Upper lobe of right lung (tissue), 1 donor: Measurements from ENCODE around the gene SGPL1. TPM values are rescaled to one million over a fixed set of nuclear protein-coding genes. Genes with fewer than 3 reads are reported as not detected.

Source experiments
- ATAC-seq: fragments of 200-7000 bp; cut with Tn5 transposase; one replicate; pipeline ENCODE4 v1.9.1; 2020; ENCODE audit warnings: mild to moderate bottlenecking, moderate library complexity
- DNase-seq: peaks from one replicate; pipeline ENCODE4 v3.0.0-alpha.2; 2020
- H3K27ac ChIP-seq: fragments of 200-600 bp; one replicate; pipeline ENCODE4 v1.8.0; 2022
- H3K27me3 ChIP-seq: fragments of 200-600 bp; one replicate; pipeline ENCODE4 v1.8.0; 2022; ENCODE audit warnings: mild to moderate bottlenecking
- H3K36me3 ChIP-seq: fragments of 200-600 bp; one replicate; pipeline ENCODE4 v1.8.0; 2022
- H3K4me1 ChIP-seq: fragments of 200-600 bp; one replicate; pipeline ENCODE4 v1.8.0; 2022
- H3K4me3 ChIP-seq: fragments of 200-600 bp; one replicate; pipeline ENCODE4 v1.8.0; 2022; ENCODE audit warnings: mild to moderate bottlenecking
- H3K9me3 ChIP-seq: fragments of 200-600 bp; one replicate; pipeline ENCODE4 v1.8.0; 2022
- intact Hi-C: fragments of 100-400 bp; cut with DNase I; formaldehyde crosslinking; loops from one replicate; pipeline ENCODE4 v1.11.0; 2022
- total RNA-seq: library from RNA; stranded (reverse); fragmentation: NEBNext Ultra II Directional; extraction: Animal tissue kit (Norgen Biotek cat#: 25700); gene quantifications from one replicate; pipeline ENCODE4 v1.2.1, GENCODE V29; 2021
- TF ChIP-seq, protein P1 (sequence below): fragments of 200-600 bp; IDR thresholded peaks from one replicate; pipeline ENCODE4 v1.8.0; 2022; ENCODE audit warnings: antibody characterized with exemption
- donor health status: DM: no; HTN: yes; CAD: no; lungs with severe emphysema.

The SGPL1 gene
- total RNA-seq, 1 donor from 2014 or later: 38.3 TPM

DNA sequence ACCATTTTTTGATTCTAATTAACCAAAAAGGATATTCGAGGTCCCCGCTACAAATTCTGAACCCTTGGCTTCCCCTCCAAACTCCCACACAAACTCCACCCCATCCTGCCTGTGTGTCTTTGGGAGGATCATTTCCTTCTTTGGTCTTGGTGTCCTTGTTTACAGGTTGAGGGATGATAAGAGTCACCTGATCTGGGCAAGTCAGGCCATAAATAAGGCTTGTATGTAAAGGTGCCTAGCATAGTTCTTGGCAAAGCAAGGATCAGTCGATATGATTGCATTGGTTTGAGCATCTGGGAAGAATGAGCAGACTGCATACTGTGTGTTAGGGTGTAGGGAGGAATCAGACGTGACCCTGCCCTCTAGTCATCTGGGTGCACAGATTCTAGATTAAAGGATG lies 1.6 kb upstream of the SGPL1 start:
- intact Hi-C loops: loop anchor here (10.0 kb wide), 1 partner anchor 61 kb away; no protein-coding TSS in a partner anchor
- no peak for DNase-seq
- Histone ChIP-seq H3K36me3 (no peaks in the 10 kb centered on the region), H3K4me1 (peaks cover 7% of the 10 kb centered on the region), H3K27me3 (no peaks in the 10 kb centered on the region), H3K9me3 (no peaks in the 10 kb centered on the region), H3K4me3 (no peak overlapping the region), H3K27ac (no peak overlapping the region)
- no peak for ATAC-seq
- TF ChIP-seq, protein P1, sequence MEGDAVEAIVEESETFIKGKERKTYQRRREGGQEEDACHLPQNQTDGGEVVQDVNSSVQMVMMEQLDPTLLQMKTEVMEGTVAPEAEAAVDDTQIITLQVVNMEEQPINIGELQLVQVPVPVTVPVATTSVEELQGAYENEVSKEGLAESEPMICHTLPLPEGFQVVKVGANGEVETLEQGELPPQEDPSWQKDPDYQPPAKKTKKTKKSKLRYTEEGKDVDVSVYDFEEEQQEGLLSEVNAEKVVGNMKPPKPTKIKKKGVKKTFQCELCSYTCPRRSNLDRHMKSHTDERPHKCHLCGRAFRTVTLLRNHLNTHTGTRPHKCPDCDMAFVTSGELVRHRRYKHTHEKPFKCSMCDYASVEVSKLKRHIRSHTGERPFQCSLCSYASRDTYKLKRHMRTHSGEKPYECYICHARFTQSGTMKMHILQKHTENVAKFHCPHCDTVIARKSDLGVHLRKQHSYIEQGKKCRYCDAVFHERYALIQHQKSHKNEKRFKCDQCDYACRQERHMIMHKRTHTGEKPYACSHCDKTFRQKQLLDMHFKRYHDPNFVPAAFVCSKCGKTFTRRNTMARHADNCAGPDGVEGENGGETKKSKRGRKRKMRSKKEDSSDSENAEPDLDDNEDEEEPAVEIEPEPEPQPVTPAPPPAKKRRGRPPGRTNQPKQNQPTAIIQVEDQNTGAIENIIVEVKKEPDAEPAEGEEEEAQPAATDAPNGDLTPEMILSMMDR: no peak

DNA sequence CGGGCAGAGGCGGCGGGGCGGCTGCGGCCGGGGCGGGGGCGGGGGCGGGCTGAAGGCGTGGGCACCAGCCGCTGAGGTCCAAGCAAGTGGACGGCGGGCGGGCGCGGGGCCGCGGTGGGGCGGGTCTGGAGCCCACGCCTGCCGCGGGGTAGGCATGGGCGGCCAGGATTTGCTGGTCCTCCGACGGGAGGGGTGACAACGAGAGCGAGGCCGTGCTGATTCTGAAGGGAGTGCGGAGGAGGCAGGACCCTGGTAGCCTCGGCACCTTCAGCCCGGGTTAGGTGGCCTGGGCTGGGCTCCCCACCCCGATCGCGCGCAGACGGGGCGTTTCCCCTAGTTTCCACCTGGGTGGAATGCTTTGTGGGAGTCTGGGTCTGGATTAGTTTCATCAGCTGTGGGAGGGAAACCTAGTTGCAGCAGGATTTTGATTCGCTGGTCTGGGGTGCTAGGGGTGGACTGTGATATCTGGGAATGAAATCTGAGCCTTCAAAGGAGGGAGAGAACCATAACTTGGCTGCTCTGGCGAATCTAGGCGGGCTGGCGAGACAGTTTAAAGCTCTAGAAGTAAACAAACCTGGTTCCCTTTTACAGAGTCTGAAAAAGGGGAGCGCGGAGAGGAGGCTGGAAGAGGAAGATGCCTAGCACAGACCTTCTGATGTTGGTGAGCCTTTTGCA lies 609 bp downstream of the SGPL1 start:
- intact Hi-C loops: loop anchor here (10.0 kb wide), 1 partner anchor 58 kb away; no protein-coding TSS in a partner anchor
- Histone ChIP-seq H3K4me1 (peaks cover 7% of the 10 kb centered on the region), H3K36me3 (peaks cover 11% of the 10 kb centered on the region), H3K27ac (peak overlapping the region; percentile 86), H3K27me3 (no peaks in the 10 kb centered on the region), H3K4me3 (peak overlapping the region; percentile 70), H3K9me3 (no peaks in the 10 kb centered on the region)
- peak; percentile 79 for ATAC-seq
- DNase-seq: peak; percentile 85
- TF ChIP-seq, protein P1: no peak

DNA sequence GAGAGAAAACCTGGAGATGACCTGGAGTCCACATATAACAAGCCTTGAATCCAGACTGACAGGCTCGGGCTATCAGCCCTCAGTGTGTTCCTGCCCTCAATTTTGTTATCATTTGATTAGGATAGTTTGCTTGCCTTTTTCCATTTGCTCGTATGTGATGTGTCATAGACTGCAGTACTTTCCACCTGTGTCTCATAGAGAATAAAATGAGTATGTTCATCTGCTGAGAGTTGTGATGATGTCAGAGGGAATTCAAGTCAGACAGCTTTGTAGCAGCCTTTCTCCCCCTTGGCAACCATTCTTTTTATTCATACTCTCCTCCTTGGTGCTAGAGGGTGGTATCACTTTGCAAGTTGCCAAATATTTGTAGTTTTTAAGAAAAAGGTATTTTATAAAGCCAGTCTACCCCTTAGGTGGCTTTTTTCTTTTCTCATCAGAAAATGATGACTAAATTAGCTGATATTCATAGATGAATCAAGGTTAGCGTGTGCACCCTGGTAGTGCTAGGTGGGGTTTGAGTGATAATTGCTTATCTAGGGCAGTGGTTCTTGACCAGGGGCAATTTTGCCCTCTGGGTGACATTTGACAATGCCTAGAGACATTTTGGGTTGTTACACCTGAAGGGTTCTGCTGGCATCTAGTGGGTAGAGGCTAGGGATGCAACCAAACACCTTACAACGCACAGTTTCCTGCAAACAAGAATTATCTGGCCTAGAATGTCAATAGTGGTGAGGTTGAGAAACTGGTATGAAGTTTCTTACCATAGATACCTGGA lies 5.4 kb downstream of the SGPL1 start:
- no peaks in the 10 kb centered on the region for H3K9me3 ChIP-seq
- H3K4me1 ChIP-seq: peaks cover 7% of the 10 kb centered on the region
- no peaks in the 10 kb centered on the region for H3K27me3 ChIP-seq
- DNase-seq (no peak), ATAC-seq (no peak)
- intact Hi-C loops: no loop called here
- H3K36me3 ChIP-seq: peaks cover 11% of the 10 kb centered on the region
- no peak overlapping the region for H3K4me3 ChIP-seq
- TF ChIP-seq, protein P1: no peak
- no peak overlapping the region for H3K27ac ChIP-seq

DNA sequence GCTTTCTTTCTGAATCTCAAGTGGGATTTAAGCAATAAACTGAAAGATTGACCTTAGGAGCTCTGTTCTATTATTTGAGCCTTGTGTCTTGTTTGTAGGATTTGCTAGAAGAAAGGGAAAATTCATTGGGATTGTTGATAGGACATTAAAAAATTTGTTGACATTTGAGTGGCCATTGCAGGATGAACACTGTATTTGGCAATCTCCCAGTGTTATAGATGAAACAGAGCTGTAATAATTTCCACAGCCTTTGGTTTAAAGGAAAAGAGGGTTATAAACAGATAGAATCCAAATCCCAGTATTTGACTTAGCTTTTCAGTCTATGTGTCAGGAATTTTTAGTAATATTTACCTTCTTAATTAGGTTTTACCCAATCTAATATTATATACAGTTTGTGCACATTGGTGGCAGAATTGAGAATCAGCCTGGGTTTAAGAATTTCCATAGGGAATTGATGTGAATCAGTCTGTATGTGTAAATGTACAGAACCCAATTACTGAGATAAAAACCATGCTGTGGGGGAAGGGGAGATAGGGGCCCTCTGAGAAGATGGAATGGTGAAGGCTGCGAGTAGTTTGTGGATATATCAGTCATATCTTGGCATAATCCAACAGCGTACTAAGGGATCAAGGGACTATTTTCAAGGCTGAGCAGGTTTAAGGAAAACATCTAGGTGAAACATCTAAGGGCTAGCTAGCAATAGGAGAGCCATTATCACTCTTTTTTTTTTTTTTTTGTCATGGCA lies 6.5 kb downstream of the SGPL1 start:
- Histone ChIP-seq H3K9me3 (no peaks in the 10 kb centered on the region), H3K36me3 (peaks cover 11% of the 10 kb centered on the region), H3K4me1 (peaks cover 6% of the 10 kb centered on the region), H3K4me3 (no peak overlapping the region), H3K27me3 (no peaks in the 10 kb centered on the region), H3K27ac (no peak overlapping the region)
- intact Hi-C loops: no loop called here
- TF ChIP-seq, protein P1: no peak
- ATAC-seq: no peak
- DNase-seq: no peak

DNA sequence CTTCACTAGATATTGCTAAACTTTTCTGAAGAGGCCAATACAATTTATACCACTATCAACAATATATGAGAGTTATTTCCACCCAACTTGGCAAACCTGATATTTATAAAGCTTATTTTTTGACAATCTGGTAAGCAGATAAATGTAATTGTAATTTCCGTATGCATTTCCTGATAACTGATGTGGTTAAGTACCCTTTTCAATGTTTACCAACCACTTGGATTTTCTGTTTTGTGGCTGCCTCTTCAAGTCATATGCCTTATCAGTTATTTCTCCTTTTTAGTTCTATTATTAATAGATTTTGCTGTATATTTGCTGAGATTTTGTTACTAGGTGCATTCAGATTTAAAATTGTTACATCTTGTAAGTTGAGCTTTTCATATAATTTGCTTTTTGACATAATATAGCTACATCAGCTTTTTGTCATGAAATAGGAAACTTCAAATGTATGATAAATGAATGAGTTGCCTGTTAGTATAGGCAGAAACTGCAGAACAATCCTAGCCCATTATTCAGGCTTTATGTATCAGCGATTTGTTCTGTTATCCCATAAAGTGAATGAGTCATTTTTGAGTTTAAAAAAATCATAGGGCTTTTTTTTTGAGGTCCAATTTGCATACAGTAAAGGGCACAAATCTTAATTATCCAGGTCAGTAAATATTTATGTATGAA lies 11.5 kb downstream of the SGPL1 start:
- TF ChIP-seq, protein P1: no peak
- ATAC-seq: no peak
- no peak overlapping the region for H3K27ac ChIP-seq

More for the DNA sequence above, 11.5 kb downstream of the SGPL1 start:
- Histone ChIP-seq H3K36me3 (no peaks in the 10 kb centered on the region), H3K4me1 (peaks cover 6% of the 10 kb centered on the region), H3K9me3 (no peaks in the 10 kb centered on the region), H3K27me3 (no peaks in the 10 kb centered on the region), H3K4me3 (no peak overlapping the region)
- intact Hi-C loops: no loop called here
- DNase-seq: no peak
